GM19238 (cell line): ENCODE data around the gene FGD5.

Experiments
- DNase-seq: peaks from one replicate; pipeline ENCODE4 v3.0.0; 2011; ENCODE audit warnings: low spot score; ENCODE audit not compliant: insufficient read length

FGD5 gene

GRCh38 chr3:14871456-14872200 lies 52.9 kb downstream of the FGD5 start:
- DNase-seq, result no peak

GRCh38 chr3:14872706-14873105 lies 53.9 kb downstream of the FGD5 start:
- DNase-seq, result no peak

GRCh38 chr3:14874784-14875183 lies 56.0 kb downstream of the FGD5 start:
- no peak for DNase-seq

GRCh38 chr3:14875411-14876175 lies 56.8 kb downstream of the FGD5 start:
- no peak for DNase-seq

- DNase-seq, result no peak
Measured at GRCh38 chr3:14876921-14877333, 58.2 kb downstream of the FGD5 start.

- DNase-seq, result no peak
Measured at GRCh38 chr3:14877469-14877868, 58.7 kb downstream of the FGD5 start.

- DNase-seq, result no peak
Measured at GRCh38 chr3:14879211-14879874, 60.6 kb downstream of the FGD5 start.

- DNase-seq, result no peak
Measured at GRCh38 chr3:14880447-14881106, 61.8 kb downstream of the FGD5 start.

GRCh38 chr3:14883226-14883625 lies 64.5 kb downstream of the FGD5 start:
- DNase-seq, result no peak

- DNase-seq, result no peak
Measured at GRCh38 chr3:14884665-14885064, 65.9 kb downstream of the FGD5 start.

GRCh38 chr3:14885307-14885706 lies 66.5 kb downstream of the FGD5 start:
- no peak for DNase-seq

- no peak for DNase-seq
Measured at GRCh38 chr3:14886101-14886500, 67.3 kb downstream of the FGD5 start.

GRCh38 chr3:14889205-14889604 lies 70.4 kb downstream of the FGD5 start:
- no peak for DNase-seq

- no peak for DNase-seq
Measured at GRCh38 chr3:14889943-14890342, 71.2 kb downstream of the FGD5 start.

GRCh38 chr3:14890476-14890875 lies 71.7 kb downstream of the FGD5 start:
- no peak for DNase-seq

- DNase-seq, result no peak
Measured at GRCh38 chr3:14891135-14892132, 72.7 kb downstream of the FGD5 start.

GRCh38 chr3:14892226-14892625 lies 73.5 kb downstream of the FGD5 start:
- DNase-seq, result no peak

GRCh38 chr3:14894085-14894484 lies 75.3 kb downstream of the FGD5 start:
- no peak for DNase-seq

GRCh38 chr3:14897266-14897665 lies 78.5 kb downstream of the FGD5 start:
- DNase-seq, result no peak

GRCh38 chr3:14898929-14899328 lies 80.2 kb downstream of the FGD5 start:
- DNase-seq, result no peak
